Nephron (organoid): ENCODE results near the gene GABRR2.

ENCODE experiments used
- H3K27ac Mint-ChIP-seq, 3 experiments: 2 replicates each; pipeline ENCODE4 v1.8.0; 2020; ENCODE audit warnings: mixed read lengths in 3 of 3, mild to moderate bottlenecking in 2 of 3, moderate library complexity in 1 of 3
- H3K27me3 Mint-ChIP-seq: 2 replicates; pipeline ENCODE4 v1.8.0; 2021; ENCODE audit warnings: low read depth, mild to moderate bottlenecking, moderate library complexity, mixed read lengths
- H3K36me3 Mint-ChIP-seq: 2 replicates; pipeline ENCODE4 v1.8.0; 2020; ENCODE audit warnings: low read depth, mixed read lengths
- H3K4me1 Mint-ChIP-seq: 2 replicates; pipeline ENCODE4 v1.8.0; 2020; ENCODE audit warnings: mixed read lengths
- H3K4me3 Mint-ChIP-seq, 3 experiments: 2 replicates each; pipeline ENCODE4 v1.8.0; 2020; ENCODE audit warnings: mild to moderate bottlenecking in 3 of 3, mixed read lengths in 3 of 3, moderate library complexity in 2 of 3
- H3K9me3 Mint-ChIP-seq: 2 replicates; pipeline ENCODE4 v1.8.0; 2020; ENCODE audit warnings: mixed read lengths
- CTCF ChIP-seq, 3 experiments: fragments of 200-600 bp; sonication (generic); IDR thresholded peaks; one replicate each; pipeline ENCODE4 v1.5.0; 2021; ENCODE audit warnings: antibody characterized with exemption in 3 of 3; ENCODE audit not compliant: unreplicated experiment in 3 of 3

Gene GABRR2

GRCh38 chr6:89268776-89269175 is 46.3 kb downstream of the GABRR2 start:
- H3K4me3 Mint-ChIP-seq, result no peak overlapping the region
- peaks cover 8% of the 10 kb centered on the region for H3K27me3 Mint-ChIP-seq
- TF ChIP-seq CTCF (IDR thresholded peaks at IDR 0.05; ENCODE audit: unreplicated experiment in 3 of 3), result no peak
- no peaks in the 10 kb centered on the region for H3K36me3 Mint-ChIP-seq
- no peak overlapping the region for H3K27ac Mint-ChIP-seq
- no peaks in the 10 kb centered on the region for H3K4me1 Mint-ChIP-seq
- no peaks in the 10 kb centered on the region for H3K9me3 Mint-ChIP-seq

- TF ChIP-seq CTCF (IDR thresholded peaks at IDR 0.05; ENCODE audit: unreplicated experiment in 3 of 3), result no peak
- Mint-ChIP-seq H3K9me3 (no peaks in the 10 kb centered on the region), H3K27me3 (peaks cover 8% of the 10 kb centered on the region), H3K36me3 (no peaks in the 10 kb centered on the region), H3K4me1 (no peaks in the 10 kb centered on the region), H3K27ac (no peak overlapping the region), H3K4me3 (no peak overlapping the region)
These were observed 47.2 kb downstream of the GABRR2 start for GRCh38 chr6:89267918-89268317.

GRCh38 chr6:89264296-89264695 is 50.8 kb downstream of the GABRR2 start:
- Mint-ChIP-seq H3K4me1 (peaks cover 14% of the 10 kb centered on the region), H3K4me3 (no peak overlapping the region), H3K27me3 (peaks cover 5% of the 10 kb centered on the region), H3K9me3 (no peaks in the 10 kb centered on the region), H3K27ac (no peak overlapping the region), H3K36me3 (no peaks in the 10 kb centered on the region)
- TF ChIP-seq CTCF (IDR thresholded peaks at IDR 0.05; ENCODE audit: unreplicated experiment in 3 of 3), result no peak

GRCh38 chr6:89260832-89261231 is 54.3 kb downstream of the GABRR2 start:
- Mint-ChIP-seq H3K4me1 (peaks cover 18% of the 10 kb centered on the region), H3K36me3 (no peaks in the 10 kb centered on the region), H3K27me3 (peaks cover 5% of the 10 kb centered on the region), H3K9me3 (no peaks in the 10 kb centered on the region), H3K4me3 (no peak overlapping the region), H3K27ac (peak overlapping the region in 1 of 3 experiments; percentile 18)
- no peak for TF ChIP-seq CTCF (IDR thresholded peaks at IDR 0.05; ENCODE audit: unreplicated experiment in 3 of 3)

GRCh38 chr6:89260310-89260709 is 54.8 kb downstream of the GABRR2 start:
- no peaks in the 10 kb centered on the region for H3K36me3 Mint-ChIP-seq
- H3K4me3 Mint-ChIP-seq, result no peak overlapping the region
- H3K27ac Mint-ChIP-seq, result no peak overlapping the region
- no peak for TF ChIP-seq CTCF (IDR thresholded peaks at IDR 0.05; ENCODE audit: unreplicated experiment in 3 of 3)
- H3K9me3 Mint-ChIP-seq, result no peaks in the 10 kb centered on the region
- no peaks in the 10 kb centered on the region for H3K27me3 Mint-ChIP-seq
- peaks cover 18% of the 10 kb centered on the region for H3K4me1 Mint-ChIP-seq

GRCh38 chr6:89258912-89259311 is 56.2 kb downstream of the GABRR2 start:
- Mint-ChIP-seq H3K4me1 (peaks cover 21% of the 10 kb centered on the region), H3K9me3 (no peaks in the 10 kb centered on the region)

More at GRCh38 chr6:89258912-89259311, 56.2 kb downstream of the GABRR2 start:
- Mint-ChIP-seq H3K4me3 (no peak overlapping the region), H3K27ac (no peak overlapping the region), H3K27me3 (no peaks in the 10 kb centered on the region), H3K36me3 (no peaks in the 10 kb centered on the region)
- no peak for TF ChIP-seq CTCF (IDR thresholded peaks at IDR 0.05; ENCODE audit: unreplicated experiment in 3 of 3)
